K562 (cell line): ENCODE measurements around the gene CFAP70. TPM values are rescaled to one million over a fixed set of nuclear protein-coding genes. Genes with fewer than 3 reads are reported as not detected.

Experiments used
- ATAC-seq: fragments of 200-7000 bp; cut with Tn5 transposase; 3 replicates; pipeline ENCODE4 v1.9.1; 2020; ENCODE audit warnings: moderate library complexity
- BruUV-seq: library from RNA; stranded (reverse); fragments of 400-500 nt; replicated peaks from 2 replicates; lab custom pipeline; 2021; lab: Mats Ljungman, UMichigan
- CTCF ChIA-PET: fragments of 300-600 bp; formaldehyde crosslinking; extraction: SDS; loops from one replicate; lab custom pipeline; 2021; ENCODE audit warnings: low intra/inter-chr PET ratio; lab: Yijun Ruan, JAX
- POLR2A ChIA-PET: fragments of 300-600, 350-650 bp; sonication (Branson Sonifier 250); formaldehyde crosslinking; extraction: SDS; loops from one replicate; lab custom pipeline; 2021; ENCODE audit warnings: antibody characterized with exemption, inconsistent platforms; lab: Yijun Ruan, JAX
- DNase-seq, 4 experiments: peaks; one replicate each; pipeline versions ENCODE4 v3.0.0 to v3.0.0-alpha.2; 2011 to 2018; ENCODE audit warnings: low spot score in 3 of 4, mixed read lengths in 3 of 4; ENCODE audit errors: extremely low read depth in 1 of 4
- FAIRE-seq: peaks from 2 replicates; lab custom pipeline; 2011; peaks lifted over from hg19 to GRCh38; lab: Jason Lieb, UNC
- H2AFZ ChIP-seq: 2 replicates; pipeline ENCODE4 v1.6.0; 2011; ENCODE audit warnings: low read depth, low read length, control low read depth, inconsistent platforms
- H3K27ac ChIP-seq: fragments of 200-600 bp; 3 replicates; pipeline ENCODE4 v1.8.0; 2011; ENCODE audit warnings: low read depth, mild to moderate bottlenecking, control low read depth, inconsistent platforms, low read length, moderate library complexity, mixed read lengths; ENCODE audit errors: extremely low read depth
- H3K27me3 ChIP-seq, 2 experiments: fragments of 300-600 bp in 1 of 2; 2 replicates in 1 of 2; 3 replicates in 1 of 2; pipeline versions ENCODE4 v1.6.0 to v1.8.0; 2011; ENCODE audit warnings: inconsistent platforms in 2 of 2, low read length in 2 of 2, mild to moderate bottlenecking in 1 of 2, mixed read lengths in 1 of 2, moderate library complexity in 1 of 2; ENCODE audit not compliant: control insufficient read depth in 2 of 2, insufficient read depth in 2 of 2
- H3K36me3 ChIP-seq: fragments of 300-600 bp; 3 replicates; pipeline ENCODE4 v1.8.0; 2011; ENCODE audit warnings: mild to moderate bottlenecking, low read length, inconsistent platforms; ENCODE audit not compliant: control insufficient read depth, insufficient read depth
- H3K4me1 ChIP-seq, 2 experiments: fragments of 200-600 bp in 1 of 2; replicated peaks in 1 of 2; 2 replicates in 1 of 2; 3 replicates in 1 of 2; pipeline versions ENCODE4 v1.5.1 to v1.8.0; 2011; ENCODE audit warnings: inconsistent platforms in 2 of 2, low read length in 2 of 2, mild to moderate bottlenecking in 1 of 2, mixed read lengths in 1 of 2, moderate library complexity in 1 of 2; ENCODE audit not compliant: control insufficient read depth in 2 of 2, insufficient read depth in 2 of 2
- H3K4me2 ChIP-seq: 2 replicates; pipeline ENCODE4 v1.6.1; 2011; ENCODE audit warnings: low read length, control low read depth, inconsistent platforms, mixed read lengths; ENCODE audit not compliant: insufficient read depth
- H3K4me3 ChIP-seq: fragments of 200-600 bp; sonication (generic), shearing (Covaris generic); 2 replicates; pipeline ENCODE4 v1.5.1; 2016; ENCODE audit warnings: control low read depth, inconsistent platforms
- H3K79me2 ChIP-seq: fragments of 200-600 bp; 3 replicates; pipeline ENCODE4 v1.8.0; 2011; ENCODE audit warnings: low read length, inconsistent platforms; ENCODE audit not compliant: control insufficient read depth, insufficient read depth
- H3K9ac ChIP-seq, 2 experiments: 2 replicates each; pipeline versions ENCODE4 v1.6.0 to v1.6.1; 2011; ENCODE audit warnings: low read depth in 2 of 2, low read length in 2 of 2, control low read depth in 1 of 2, inconsistent platforms in 1 of 2, mild to moderate bottlenecking in 1 of 2, mixed read lengths in 1 of 2; ENCODE audit not compliant: insufficient read depth in 1 of 2
- H3K9me1 ChIP-seq: one replicate; pipeline ENCODE4 v1.6.0; 2011; ENCODE audit warnings: inconsistent platforms, mild to moderate bottlenecking, low read length, moderate library complexity; ENCODE audit not compliant: control insufficient read depth, insufficient read depth
- H3K9me3 ChIP-seq: replicated peaks from 2 replicates; pipeline ENCODE4 v1.5.1; 2011; ENCODE audit warnings: low read depth, low read length, inconsistent platforms; ENCODE audit not compliant: control insufficient read depth, insufficient read depth
- H4K20me1 ChIP-seq: replicated peaks from 2 replicates; pipeline ENCODE4 v1.6.1; 2011; ENCODE audit warnings: low read length, inconsistent platforms, mixed read lengths; ENCODE audit not compliant: control insufficient read depth, insufficient read depth
- ELF1 ChIP-seq: fragments of 200-800 bp; sonication (Bioruptor generic); IDR thresholded peaks from 2 replicates; pipeline ENCODE4 v1.6.1; 2016; ENCODE audit warnings: missing genetic modification characterization, missing compliant biosample characterization
- NR1H2 ChIP-seq: sonication (generic); formaldehyde crosslinking; IDR thresholded peaks from 2 replicates; pipeline ENCODE4 v1.4.0; 2020; ENCODE audit warnings: mild to moderate bottlenecking, missing genetic modification reagents
- POLR2A ChIP-seq: fragments of 450-650 bp; conservative IDR thresholded peaks from 2 replicates; pipeline ENCODE4 v1.6.1; 2016
- POLR2B ChIP-seq: fragments of 450-650 bp; IDR thresholded peaks from 2 replicates; pipeline ENCODE4 v1.6.1; 2018; ENCODE audit warnings: low read depth; ENCODE audit not compliant: partially characterized antibody
- ZBTB40 ChIP-seq, 2 experiments: fragments of 450-650 bp in 1 of 2; sonication (generic) in 1 of 2; formaldehyde crosslinking in 1 of 2; IDR thresholded peaks; 2 replicates each; pipeline versions ENCODE4 v1.7.1 to v1.9.0; 2016 to 2022; ENCODE audit warnings: inconsistent platforms in 1 of 2, mild to moderate bottlenecking in 1 of 2, missing genetic modification reagents in 1 of 2
- ZNF354B ChIP-seq: fragments of 250-450 bp; sonication (Bioruptor Pico); IDR thresholded peaks from 2 replicates; pipeline ENCODE4 v1.4.0; 2020
- WGBS: fragments of 100-300 bp; shearing (Covaris generic); methylation state at CpG from one replicate; pipeline ENCODE4 v1.1.6; 2016; ENCODE audit warnings: low coverage, mixed read lengths; ENCODE audit not compliant: insufficient coverage; ENCODE audit errors: missing lambda C conversion rate; 5-methylcytosine and 5-hydroxymethylcytosine counted together
- in situ Hi-C: fragments of 300-500 bp; cut with MboI; formaldehyde crosslinking; loops from 4 replicates; pipeline ENCODE4 v1.15.0; 2018; ENCODE audit warnings: inconsistent platforms, mixed read lengths
- intact Hi-C: fragments of 100-400 bp; cut with micrococcal nuclease; formaldehyde crosslinking; loops from 2 replicates; pipeline ENCODE4 v1.14.2; 2022
- polyA plus RNA-seq, 8 experiments: library from polyadenylated mRNA; depleted of rRNA in 4 of 8; stranded (reverse) in 5 of 8; unstranded in 3 of 8; fragments of >200 nt; fragmentation: Nextera tagmentation in 2 of 8; fragmentation: Illumina TruSeq in 1 of 8; extraction: Ambion mirVana in 2 of 8; extraction: Trizol in 1 of 8; gene quantifications; 2 replicates each; pipeline versions ENCODE4 v1.2.1 to v1.2.3, GENCODE V29; 2011 to 2014; ENCODE audit warnings: inconsistent platforms in 1 of 8, missing spikeins in 1 of 8
- total RNA-seq, 7 experiments: library from RNA; depleted of rRNA in 6 of 7; stranded (reverse); fragments of >200 nt in 6 of 7; fragmentation: Illumina TruSeq in 2 of 7; extraction: Trizol in 2 of 7; gene quantifications; 2 replicates each; pipeline versions ENCODE4 v1.2.1 to v1.2.3, GENCODE V29; 2011 to 2021; ENCODE audit warnings: low replicate concordance in 1 of 7

Gene CFAP70
- total and polyA plus RNA-seq, 9 of the 15 experiments (the other 6 are each of a cell fraction or from before 2014, with no cell fraction given), result 0.27 to 1.6 (median 0.86) TPM

DNA sequence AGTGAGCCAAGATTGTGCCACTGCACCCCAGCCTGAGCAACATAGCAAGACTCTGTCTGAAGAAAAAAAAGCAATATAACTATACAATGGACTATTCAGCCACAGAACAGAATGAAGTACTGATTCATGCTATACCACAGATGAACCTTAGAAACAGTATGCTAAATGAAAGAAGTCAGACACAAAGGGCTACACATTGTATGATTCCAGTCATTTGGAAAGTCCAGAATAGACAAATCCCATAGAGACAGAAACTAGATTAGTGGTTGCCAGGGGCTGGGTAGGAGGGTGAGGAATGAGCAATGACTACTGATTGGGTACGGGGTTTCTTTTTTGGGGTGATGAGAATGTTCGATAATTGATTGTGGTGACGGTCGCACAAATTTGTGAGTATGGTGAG lies 9.6 kb upstream of the CFAP70 start:
- Histone ChIP-seq H3K9me3 (no peaks in the 10 kb centered on the region), H3K27ac (peak overlapping the region; percentile 75; the same call in 2 of the 3 replicates), H4K20me1 (no peaks in the 10 kb centered on the region), H3K9me1 (no peaks in the 10 kb centered on the region), H3K36me3 (peaks cover 52% of the 10 kb centered on the region), H3K9ac (no peak overlapping the region), H2AFZ (no peak overlapping the region), H3K4me2 (no peak overlapping the region), H3K79me2 (no peaks in the 10 kb centered on the region), H3K27me3 (no peaks in the 10 kb centered on the region), H3K4me1 (peaks cover 7 to 22% of the 10 kb centered on the region in 2 experiments), H3K4me3 (no peak overlapping the region)
- DNase-seq, result no peak
- no peak for FAIRE-seq
- intact Hi-C loops (loop anchor here (5.0 kb wide), 1 partner anchor 121 kb away; the partner anchor contains the start of gene DNAJC9), in situ Hi-C loops (no loop called here)
- BruUV-seq, result no TSS peak
- 100% methylated on average over 4 of the region's 4 CpGs for WGBS
- no peak for ATAC-seq
- POLR2A ChIA-PET, result interaction anchor here (0.8 to 1.3 kb wide), 3 partner anchors 11 to 365 kb away, joined by 3 to 8 read pairs (median 3); partner anchors contain the start of gene MRPS16
- CTCF ChIA-PET, result no interaction called here
- TF ChIP-seq ZBTB40 (IDR thresholded peaks at IDR 0.05) (no peak), ZBTB40 (CRISPR knock-in tag; IDR thresholded peaks at IDR 0.05) (no peak), ZNF354B (no peak), POLR2A (peak; percentile 26; the same call in 1 of the 2 replicates), ELF1 (tag) (no peak), POLR2B (peak; percentile 16), NR1H2 (no peak)
